Measurements from ENCODE around the gene WDR33.

Gene WDR33

DNA sequence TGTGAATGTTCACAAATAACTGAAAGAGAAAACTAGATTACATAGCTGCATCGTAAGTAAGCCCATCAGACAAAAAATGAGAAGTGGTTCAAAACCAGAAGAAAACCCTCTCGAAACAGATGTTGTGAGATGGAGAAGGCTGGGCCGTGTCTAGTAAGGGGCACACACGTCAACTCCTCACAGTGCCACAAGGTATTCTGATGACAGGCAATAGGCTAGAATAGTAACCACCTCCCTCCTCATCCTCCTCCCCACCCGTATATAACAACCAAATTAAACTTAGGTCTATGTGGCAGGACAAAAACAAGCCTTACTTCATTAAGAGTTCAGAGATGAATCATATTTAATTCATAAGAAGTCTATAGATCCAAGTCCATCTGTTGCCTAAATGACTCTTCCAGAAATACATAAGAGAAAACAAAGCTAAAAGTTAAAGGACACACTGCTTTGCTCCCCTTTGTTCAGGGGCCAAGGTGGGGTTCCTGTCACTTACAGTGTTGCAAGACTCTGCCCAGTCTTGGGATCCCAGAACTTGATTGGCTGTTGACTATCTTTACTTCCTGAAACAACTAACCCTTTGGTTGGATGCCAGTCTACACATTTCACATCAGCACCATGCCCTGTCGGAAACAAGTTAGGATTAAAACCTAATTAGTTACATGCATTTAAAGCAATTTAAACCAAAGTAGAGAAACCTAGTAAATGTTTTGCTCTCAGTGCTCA is 84.7 kb downstream of the WDR33 start:
- DNase-seq (ENCODE audit: low read depth, low spot score), result no peak
- no peak overlapping the region for H3K27ac ChIP-seq

DNA sequence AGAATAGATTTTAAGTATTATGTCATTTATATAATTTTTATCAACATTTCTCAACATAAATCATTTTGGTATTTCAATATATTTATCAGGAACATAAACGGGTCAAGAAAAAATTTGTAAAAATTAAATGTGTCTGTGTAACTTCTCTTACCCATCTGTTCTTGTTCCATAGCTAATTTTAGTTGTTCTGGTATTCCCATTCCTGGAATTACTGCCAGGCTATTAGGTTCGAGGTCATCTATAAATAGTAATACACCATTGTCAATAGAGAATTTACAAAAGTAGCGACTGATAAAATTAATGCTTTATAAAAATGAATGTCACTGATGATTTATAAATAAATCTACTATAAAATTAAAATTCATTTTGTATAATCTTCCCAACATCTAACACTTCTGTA is 88.2 kb downstream of the WDR33 start:
- peak overlapping the region; percentile 80 for H3K27ac ChIP-seq
- DNase-seq (ENCODE audit: low read depth, low spot score), result no peak

- DNase-seq (ENCODE audit: low read depth, low spot score), result peak; percentile 37
- H3K27ac ChIP-seq, result peak overlapping the region; percentile 80
Measured at GRCh38 chr2:127721978-127722355, 89.0 kb downstream of the WDR33 start.

GRCh38 chr2:127721311-127721977 is 89.5 kb downstream of the WDR33 start:
- DNase-seq (ENCODE audit: low read depth, low spot score), result peak; percentile 64

GRCh38 chr2:127719301-127720218 is 91.4 kb downstream of the WDR33 start:
- DNase-seq (ENCODE audit: low read depth, low spot score), result no peak
- H3K27ac ChIP-seq, result no peak overlapping the region

More at GRCh38 chr2:127721311-127721977, 89.5 kb downstream of the WDR33 start:
- H3K27ac ChIP-seq, result peak overlapping the region; percentile 80

DNA sequence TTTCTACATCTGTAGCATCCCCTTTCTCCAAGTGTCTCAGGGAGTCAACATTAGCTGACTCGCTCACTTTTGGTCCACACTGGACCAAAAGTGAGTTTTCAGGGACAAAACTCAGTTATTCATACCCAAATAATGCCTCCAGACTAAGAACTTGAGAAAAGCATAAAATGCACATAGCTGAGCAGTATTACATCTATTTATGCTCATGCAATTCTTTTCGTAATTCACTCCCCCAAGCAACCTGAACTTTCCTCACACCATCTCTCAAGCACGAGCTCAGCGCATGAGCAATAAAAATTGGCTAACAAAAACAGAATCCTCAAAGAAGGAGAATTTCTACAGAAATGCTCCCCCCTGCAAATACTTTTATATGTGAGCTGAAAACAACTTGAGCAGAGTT is 92.7 kb downstream of the WDR33 start:
- H3K27ac ChIP-seq, result no peak overlapping the region
- no peak for DNase-seq (ENCODE audit: low read depth, low spot score)

DNA sequence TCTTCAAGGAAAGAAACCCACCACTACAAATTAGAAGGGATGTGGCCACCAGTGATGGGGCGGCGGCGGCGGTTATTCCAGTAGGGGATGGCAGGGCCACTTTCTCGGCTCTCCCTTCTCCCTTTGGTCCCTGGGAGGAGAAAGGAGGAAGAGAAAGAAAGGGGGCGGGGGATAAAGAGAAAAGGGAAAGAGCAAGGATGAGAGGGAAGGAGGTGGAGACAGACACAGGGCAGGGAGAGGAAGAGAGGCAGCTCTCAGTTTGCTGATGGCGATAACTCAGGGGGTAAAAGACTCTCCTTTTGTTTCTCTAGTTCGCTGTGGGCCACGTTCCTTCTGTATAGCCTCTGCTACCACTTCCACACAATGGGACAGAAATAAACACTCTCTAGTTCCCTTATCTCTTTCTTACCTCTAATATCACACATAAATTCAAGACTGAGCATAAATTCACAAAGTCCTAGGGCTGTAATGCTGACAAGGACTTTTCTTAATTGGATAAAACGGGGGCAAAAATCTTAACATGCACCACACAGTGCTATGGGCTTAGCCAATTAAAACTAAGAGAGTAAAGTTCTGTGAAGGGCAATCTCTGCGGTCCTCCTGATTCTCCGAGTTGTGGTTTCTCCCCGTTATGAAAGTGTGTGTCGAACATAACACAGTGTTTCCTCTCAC is 95.1 kb downstream of the WDR33 start:
- DNase-seq (ENCODE audit: low read depth, low spot score), result no peak
- no peak overlapping the region for H3K27ac ChIP-seq

DNA sequence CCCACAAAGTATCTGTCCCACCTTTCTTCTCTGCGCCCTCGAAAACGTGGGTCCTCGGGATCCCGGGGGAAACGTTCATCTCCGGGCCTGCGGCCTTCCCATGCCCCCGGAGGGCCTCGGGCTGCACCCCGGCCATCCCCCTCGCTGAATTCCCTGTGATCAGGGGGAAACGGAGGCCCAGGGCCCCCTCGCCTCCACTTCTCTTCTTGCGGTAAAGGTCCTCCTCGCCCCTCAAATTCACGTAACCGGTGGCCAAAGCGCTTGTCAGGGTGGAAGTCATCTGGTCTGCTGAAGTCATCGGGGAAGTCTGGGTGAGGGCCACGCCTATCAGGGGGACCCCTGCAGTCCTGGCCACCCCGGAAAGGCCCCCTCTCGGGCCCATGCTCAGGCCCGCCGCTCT is 97.4 kb downstream of the WDR33 start:
- peak overlapping the region; percentile 16 for H3K27ac ChIP-seq
- DNase-seq (ENCODE audit: low read depth, low spot score), result no peak

DNA sequence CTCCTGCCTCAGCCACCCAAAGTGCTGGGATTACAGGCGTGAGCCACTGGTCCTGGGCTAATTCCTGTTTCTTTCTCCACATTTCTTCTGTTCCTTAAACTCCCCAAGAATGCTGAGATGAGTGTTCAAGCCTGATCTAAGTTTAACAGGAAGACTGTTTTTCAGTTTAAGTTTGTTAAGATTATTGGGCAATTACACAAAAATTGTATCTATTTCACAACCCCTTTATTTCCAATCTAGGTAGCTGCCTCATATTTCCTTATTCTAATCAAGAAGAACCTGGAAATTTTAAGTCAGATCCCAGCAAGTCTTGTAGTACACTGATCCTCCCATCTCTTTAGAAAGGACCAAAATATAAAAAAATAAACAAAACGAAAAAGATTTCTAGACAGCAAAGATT is 98.0 kb downstream of the WDR33 start:
- H3K27ac ChIP-seq, result no peak overlapping the region
- DNase-seq (ENCODE audit: low read depth, low spot score), result no peak

DNA sequence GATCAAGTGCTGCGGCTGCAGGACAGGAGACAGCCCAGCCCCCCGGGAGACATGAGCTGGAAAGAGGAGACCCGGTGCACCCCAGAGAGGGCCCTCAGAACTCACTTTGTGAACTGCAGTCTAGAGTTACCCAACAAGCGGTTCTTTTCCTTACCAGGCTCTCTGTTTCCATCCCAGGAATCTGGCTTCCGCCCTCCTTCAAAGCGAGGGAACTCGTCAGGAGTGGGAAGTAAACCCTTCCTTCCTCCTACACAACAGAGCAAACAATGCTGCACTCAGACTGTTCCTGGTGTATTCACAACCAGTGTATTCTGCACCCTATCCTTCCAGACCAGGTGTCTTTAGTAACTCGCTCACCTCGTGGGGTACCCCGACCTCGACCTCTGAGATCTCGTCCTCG is 101.6 kb downstream of the WDR33 start:
- H3K27ac ChIP-seq, result no peak overlapping the region
- DNase-seq (ENCODE audit: low read depth, low spot score), result no peak

GRCh38 chr2:127707890-127708648 is 102.9 kb downstream of the WDR33 start:
- DNase-seq (ENCODE audit: low read depth, low spot score), result no peak
- H3K27ac ChIP-seq, result no peak overlapping the region

GRCh38 chr2:127706215-127706990 is 104.6 kb downstream of the WDR33 start:
- DNase-seq (ENCODE audit: low read depth, low spot score), result no peak
- no peak overlapping the region for H3K27ac ChIP-seq

GRCh38 chr2:127705391-127706065 is 105.4 kb downstream of the WDR33 start:
- H3K27ac ChIP-seq, result no peak overlapping the region
- no peak for DNase-seq (ENCODE audit: low read depth, low spot score)

- H3K27ac ChIP-seq, result no peak overlapping the region
- DNase-seq (ENCODE audit: low read depth, low spot score), result no peak
Measured at GRCh38 chr2:127704641-127705390, 106.2 kb downstream of the WDR33 start.

DNA sequence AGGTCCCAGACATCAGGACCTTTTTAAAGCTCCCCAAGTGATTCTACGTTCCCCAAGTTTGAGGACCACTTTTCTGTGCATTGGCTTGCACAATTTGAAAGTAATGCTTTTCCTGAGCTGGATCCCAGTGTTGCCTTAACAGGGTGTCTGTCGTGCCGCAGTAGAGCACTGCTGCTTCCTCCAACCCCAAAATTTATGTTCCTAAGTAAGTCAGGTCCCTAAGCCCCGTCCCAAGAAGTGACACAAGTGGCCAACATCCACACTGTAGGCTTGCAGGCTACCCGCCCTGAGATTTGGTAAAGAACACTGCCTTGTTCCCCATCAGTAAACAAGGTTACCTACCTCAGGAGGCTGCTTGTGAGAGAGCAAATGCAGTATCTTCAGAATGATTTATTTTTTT is 107.7 kb downstream of the WDR33 start:
- H3K27ac ChIP-seq, result no peak overlapping the region
- DNase-seq (ENCODE audit: low read depth, low spot score), result no peak

- peak overlapping the region; percentile 92 for H3K27ac ChIP-seq
- no peak for DNase-seq (ENCODE audit: low read depth, low spot score)
Measured at GRCh38 chr2:127702395-127703009, 108.5 kb downstream of the WDR33 start.

- H3K27ac ChIP-seq, result peak overlapping the region; percentile 92
- no peak for DNase-seq (ENCODE audit: low read depth, low spot score)
Measured at GRCh38 chr2:127701651-127702394, 109.1 kb downstream of the WDR33 start.

All from epithelial cell of prostate (primary cell).